AG09309 (cell line): ENCODE data around the gene FBLN1.
A peak's percentile ranks its signal among the peaks of the same experiment; 100 is the strongest.
"Not testable (repeated sequence)": the region's sequence is repeated elsewhere in the genome, so short reads cannot be mapped to it uniquely, and the experiment has no call there.

Source experiments
- DNase-seq: peaks from one replicate; pipeline ENCODE4 v3.0.0-alpha.2; 2010; ENCODE audit warnings: low read depth
- H3K4me3 ChIP-seq: 2 replicates; pipeline ENCODE4 v1.5.1; 2011; ENCODE audit warnings: mild to moderate bottlenecking, low read depth, low read length, moderate library complexity; ENCODE audit not compliant: control insufficient read depth
- TF ChIP-seq, protein P1 (sequence below): IDR thresholded peaks from 2 replicates; pipeline ENCODE4 v1.5.1; 2011; ENCODE audit warnings: mild to moderate bottlenecking, low read depth, low read length, inconsistent platforms; ENCODE audit not compliant: insufficient read depth, control insufficient read depth; ENCODE audit errors: missing control alignments

Gene FBLN1

DNA sequence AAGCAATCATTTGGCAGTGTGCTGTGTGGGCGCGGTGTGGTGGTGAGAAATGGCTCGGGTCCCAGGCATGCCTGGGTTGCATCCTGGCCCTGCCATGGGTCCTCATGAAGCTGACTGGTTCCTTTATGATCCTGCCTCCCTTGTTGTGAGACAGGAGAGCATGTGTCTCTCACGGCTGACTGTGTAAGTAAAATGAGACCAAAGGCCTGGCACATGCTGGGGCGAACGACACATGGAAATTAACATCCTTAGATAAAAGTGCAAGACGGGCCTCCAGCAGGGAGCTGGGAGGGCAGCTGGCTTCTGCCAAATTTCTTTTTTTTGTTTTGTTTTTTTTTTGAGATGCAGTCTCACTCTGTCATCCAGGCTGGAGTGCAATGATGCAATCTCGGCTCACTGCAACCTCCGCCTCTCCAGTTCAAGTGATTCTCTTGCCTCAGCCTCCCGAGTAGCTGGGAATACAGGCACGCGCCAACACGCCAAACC lies 9.4 kb upstream of the FBLN1 start:
- no peak overlapping the region for H3K4me3 ChIP-seq
- DNase-seq = no peak

DNA sequence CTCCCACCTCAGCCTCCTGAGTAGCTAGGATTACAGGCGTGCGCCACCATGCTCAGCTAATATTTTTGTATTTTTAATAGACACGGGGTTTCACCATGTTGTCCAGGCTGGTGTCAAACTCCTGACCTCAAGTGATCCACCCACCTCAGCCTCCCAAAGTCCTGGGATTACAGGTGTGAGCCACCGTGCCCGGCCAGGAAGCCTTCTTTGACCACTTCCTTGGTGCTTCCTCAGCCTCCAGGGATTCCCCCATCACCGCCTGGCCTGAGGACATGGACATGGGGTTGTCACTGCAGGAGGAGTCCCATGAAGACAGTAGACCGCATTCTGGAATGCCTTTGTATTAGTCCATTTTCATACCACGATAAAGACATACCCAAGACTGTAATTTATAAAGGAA lies 8.4 kb upstream of the FBLN1 start:
- H3K4me3 ChIP-seq, DNase-seq: not testable (repeated sequence)

More for the DNA sequence above, 9.4 kb upstream of the FBLN1 start:
- TF ChIP-seq, protein P1, sequence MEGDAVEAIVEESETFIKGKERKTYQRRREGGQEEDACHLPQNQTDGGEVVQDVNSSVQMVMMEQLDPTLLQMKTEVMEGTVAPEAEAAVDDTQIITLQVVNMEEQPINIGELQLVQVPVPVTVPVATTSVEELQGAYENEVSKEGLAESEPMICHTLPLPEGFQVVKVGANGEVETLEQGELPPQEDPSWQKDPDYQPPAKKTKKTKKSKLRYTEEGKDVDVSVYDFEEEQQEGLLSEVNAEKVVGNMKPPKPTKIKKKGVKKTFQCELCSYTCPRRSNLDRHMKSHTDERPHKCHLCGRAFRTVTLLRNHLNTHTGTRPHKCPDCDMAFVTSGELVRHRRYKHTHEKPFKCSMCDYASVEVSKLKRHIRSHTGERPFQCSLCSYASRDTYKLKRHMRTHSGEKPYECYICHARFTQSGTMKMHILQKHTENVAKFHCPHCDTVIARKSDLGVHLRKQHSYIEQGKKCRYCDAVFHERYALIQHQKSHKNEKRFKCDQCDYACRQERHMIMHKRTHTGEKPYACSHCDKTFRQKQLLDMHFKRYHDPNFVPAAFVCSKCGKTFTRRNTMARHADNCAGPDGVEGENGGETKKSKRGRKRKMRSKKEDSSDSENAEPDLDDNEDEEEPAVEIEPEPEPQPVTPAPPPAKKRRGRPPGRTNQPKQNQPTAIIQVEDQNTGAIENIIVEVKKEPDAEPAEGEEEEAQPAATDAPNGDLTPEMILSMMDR = no peak

DNA sequence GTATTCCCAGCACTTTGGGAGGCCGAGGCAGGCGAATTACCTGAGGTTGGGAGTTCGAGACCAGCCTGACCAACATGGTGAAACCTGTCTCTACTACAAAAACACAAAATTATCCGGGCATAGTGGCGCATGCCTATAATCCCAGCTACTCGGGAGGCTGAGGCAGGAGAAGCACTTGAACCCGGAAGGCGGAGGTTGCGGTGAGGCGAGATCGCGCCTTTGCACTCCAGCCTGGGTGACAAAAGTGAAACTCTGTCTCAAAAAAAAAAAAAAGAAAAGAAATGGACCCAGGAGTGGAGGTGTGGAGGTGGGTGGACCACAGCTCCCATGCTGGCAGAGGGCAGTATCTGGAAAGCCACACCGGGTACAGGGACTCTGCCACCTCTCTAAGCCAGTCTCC lies 7.1 kb upstream of the FBLN1 start:
- DNase-seq, H3K4me3 ChIP-seq: not testable (repeated sequence)

DNA sequence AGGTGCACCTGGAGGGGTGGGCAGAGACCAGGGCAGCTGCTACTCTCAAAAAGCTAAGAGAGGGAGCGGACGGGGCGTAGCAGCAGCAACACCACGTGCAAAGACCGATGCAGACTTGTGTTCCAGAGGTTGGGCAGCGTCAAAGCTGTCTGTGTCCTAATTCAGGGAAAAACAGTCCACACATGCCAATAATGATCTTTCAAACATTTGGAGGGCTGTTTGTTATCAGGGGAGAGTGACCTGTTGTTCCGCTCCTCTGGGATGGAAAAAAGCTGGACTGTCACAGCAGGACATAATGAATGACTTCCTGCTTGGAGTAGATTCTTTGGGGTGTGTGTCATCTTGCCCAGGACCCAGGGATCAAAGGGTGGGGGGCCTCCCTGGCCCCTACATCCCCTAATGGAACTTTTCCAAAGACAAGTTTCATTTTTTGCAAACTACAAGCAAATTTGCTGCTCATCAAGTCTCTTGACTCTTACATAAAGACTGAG lies 6.2 kb upstream of the FBLN1 start:
- TF ChIP-seq, protein P1 = no peak
- no peak overlapping the region for H3K4me3 ChIP-seq
- no peak for DNase-seq

DNA sequence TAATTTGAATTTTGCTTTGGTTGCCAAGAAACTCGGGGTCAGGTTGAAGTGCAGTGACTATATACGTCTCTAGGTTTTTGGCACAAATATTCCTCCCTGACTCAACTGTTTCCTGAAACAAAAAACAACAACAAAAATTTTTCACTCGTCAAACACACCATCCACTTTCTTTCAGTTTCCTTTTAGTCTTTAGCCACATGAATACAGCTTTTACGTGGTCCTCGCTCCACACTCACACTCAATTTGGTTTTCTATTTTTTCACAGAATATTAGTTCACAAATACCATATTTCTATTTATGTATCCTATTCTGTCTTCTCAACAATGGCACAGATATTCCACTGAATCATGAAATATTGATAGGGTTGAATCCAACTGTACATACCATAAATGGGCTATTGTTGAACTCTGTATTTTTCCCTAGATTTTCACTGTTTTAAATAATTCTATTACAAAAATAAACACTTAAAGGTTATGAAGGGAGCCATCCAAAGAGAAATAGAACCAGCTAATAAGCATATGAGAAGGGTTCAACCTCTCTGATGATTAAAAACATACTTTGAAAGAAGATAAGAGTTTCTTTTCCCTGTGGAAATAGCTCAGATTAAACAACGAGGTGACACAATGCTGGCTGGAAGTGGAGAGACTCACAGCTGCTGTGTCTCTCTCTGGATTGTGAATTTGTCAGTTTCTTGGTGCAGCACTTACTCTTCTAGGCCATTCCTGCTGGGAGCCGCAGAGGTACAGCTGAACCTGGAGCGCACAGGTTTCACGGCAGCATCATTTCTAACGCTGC lies 5.1 kb upstream of the FBLN1 start:
- TF ChIP-seq, protein P1 = no peak
- DNase-seq = no peak
- no peak overlapping the region for H3K4me3 ChIP-seq

DNA sequence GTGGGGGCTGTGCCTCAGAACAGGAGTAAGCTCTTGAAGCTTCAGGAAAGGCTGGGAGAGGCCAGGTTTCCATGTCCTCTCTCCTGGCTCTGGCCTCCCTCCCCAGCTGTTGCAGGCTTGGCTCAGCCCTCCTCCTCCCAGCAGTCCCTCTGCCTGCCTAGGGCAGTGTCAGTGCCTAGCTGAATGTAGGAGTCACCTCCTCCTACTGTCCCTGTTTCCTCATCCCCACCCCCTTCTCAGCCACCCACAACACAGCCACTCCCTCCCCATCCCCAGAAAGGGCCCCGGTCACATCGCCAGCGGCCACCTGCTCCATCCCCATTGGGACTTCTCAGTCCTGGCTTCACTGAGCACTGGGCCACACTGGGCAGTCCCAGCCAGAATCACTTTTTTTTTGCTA lies 2.9 kb upstream of the FBLN1 start:
- TF ChIP-seq, protein P1 = no peak
- DNase-seq = no peak
- H3K4me3 ChIP-seq = no peak overlapping the region

DNA sequence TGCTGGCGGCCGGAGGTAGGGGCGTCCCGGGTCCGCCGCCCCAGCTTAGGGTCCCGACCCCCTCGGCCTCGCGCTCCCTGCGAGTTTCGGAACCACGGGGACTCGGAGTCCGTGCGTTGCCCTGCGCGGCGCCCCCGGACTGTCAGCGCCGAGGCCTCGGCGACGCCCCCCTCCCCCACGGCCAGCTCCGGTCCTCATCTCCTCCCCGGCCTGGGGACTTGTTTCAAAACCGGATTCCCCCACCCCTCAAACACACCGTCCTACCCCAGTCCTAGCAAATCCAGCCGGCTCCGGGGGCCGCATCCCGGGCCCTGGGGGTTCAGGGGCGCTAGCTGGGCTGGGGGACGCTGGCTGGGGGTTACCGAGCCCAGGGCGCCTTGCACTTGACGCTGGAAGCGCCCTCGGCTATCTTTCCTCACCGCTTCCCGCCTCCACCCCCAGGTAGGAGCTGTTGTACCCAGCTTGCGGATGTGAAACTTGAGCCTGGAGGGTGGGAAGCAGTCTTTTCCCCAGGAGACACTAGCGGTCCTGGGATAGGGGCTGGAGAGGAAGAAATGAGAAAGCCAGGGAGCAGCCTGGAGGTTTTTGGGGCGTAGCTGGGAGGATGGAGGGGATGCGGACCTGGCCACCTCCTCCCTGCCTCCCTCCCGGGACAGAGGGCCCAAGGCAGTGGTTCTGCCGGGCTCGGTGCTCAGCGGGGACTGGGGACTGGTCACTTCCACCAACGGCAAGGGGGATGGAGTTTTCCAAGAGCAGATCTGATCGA lies 550 bp downstream of the FBLN1 start:
- H3K4me3 ChIP-seq = peak overlapping the region; percentile 89
- TF ChIP-seq, protein P1 = no peak
- DNase-seq = no peak
